ENCODE data around the gene PPFIA2.

PPFIA2 gene

DNA sequence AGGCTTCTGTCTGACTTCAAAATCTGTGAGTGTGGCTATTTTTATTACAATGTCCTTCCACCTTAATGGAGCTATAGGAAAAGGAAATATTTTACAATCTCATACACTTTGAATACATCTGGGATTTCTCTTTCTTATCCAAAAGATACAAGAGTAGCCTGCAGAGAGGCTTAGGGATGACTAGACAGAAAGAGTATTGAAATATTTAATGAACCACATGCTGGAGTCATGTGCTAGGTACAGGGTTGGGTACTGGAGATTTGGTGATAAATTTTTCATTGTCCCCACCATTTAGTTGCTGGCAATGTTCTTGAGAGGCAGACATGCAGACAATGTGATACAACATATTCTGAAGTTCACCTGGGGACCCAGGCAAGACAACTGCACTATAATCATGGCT is 126.0 kb downstream of the PPFIA2 start:
- no peaks in the 10 kb centered on the region for H3K36me3 ChIP-seq (ENCODE audit: insufficient read depth, low read length)
- no peak overlapping the region for H3K4me2 ChIP-seq (ENCODE audit: low read length)
- H3F3A ChIP-seq (ENCODE audit: insufficient read depth, low read length): no peaks in the 10 kb centered on the region
- TF ChIP-seq, protein P1, sequence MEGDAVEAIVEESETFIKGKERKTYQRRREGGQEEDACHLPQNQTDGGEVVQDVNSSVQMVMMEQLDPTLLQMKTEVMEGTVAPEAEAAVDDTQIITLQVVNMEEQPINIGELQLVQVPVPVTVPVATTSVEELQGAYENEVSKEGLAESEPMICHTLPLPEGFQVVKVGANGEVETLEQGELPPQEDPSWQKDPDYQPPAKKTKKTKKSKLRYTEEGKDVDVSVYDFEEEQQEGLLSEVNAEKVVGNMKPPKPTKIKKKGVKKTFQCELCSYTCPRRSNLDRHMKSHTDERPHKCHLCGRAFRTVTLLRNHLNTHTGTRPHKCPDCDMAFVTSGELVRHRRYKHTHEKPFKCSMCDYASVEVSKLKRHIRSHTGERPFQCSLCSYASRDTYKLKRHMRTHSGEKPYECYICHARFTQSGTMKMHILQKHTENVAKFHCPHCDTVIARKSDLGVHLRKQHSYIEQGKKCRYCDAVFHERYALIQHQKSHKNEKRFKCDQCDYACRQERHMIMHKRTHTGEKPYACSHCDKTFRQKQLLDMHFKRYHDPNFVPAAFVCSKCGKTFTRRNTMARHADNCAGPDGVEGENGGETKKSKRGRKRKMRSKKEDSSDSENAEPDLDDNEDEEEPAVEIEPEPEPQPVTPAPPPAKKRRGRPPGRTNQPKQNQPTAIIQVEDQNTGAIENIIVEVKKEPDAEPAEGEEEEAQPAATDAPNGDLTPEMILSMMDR (IDR thresholded peaks at IDR 0.05; ENCODE audit: low read length): no peak
- TF ChIP-seq EZH2 (IDR thresholded peaks at IDR 0.05; ENCODE audit: borderline replicate concordance, low read length): no peak
- no peaks in the 10 kb centered on the region for H3K9me3 ChIP-seq (ENCODE audit: low read length)
- H3K9ac ChIP-seq (ENCODE audit: low read length): no peak overlapping the region
- no peaks in the 10 kb centered on the region for H3K79me2 ChIP-seq (ENCODE audit: insufficient read depth, low read length)
- no peaks in the 10 kb centered on the region for H3K9me2 ChIP-seq (ENCODE audit: low read depth, low read length)
- H4K20me1 ChIP-seq (ENCODE audit: insufficient read depth, low read length): no peaks in the 10 kb centered on the region
- no peaks in the 10 kb centered on the region for H3K4me1 ChIP-seq (ENCODE audit: insufficient read depth, low read length, severe bottlenecking)
- no peak overlapping the region for H2AFZ ChIP-seq (ENCODE audit: low read length)
- no peak overlapping the region for H3K4me3 ChIP-seq (ENCODE audit: low read depth, low read length, poor library complexity, severe bottlenecking)
- H3K27ac ChIP-seq (ENCODE audit: low read depth, low read length, poor library complexity, severe bottlenecking): no peak overlapping the region
- no peaks in the 10 kb centered on the region for H3K27me3 ChIP-seq (ENCODE audit: insufficient read depth, low read length)

DNA sequence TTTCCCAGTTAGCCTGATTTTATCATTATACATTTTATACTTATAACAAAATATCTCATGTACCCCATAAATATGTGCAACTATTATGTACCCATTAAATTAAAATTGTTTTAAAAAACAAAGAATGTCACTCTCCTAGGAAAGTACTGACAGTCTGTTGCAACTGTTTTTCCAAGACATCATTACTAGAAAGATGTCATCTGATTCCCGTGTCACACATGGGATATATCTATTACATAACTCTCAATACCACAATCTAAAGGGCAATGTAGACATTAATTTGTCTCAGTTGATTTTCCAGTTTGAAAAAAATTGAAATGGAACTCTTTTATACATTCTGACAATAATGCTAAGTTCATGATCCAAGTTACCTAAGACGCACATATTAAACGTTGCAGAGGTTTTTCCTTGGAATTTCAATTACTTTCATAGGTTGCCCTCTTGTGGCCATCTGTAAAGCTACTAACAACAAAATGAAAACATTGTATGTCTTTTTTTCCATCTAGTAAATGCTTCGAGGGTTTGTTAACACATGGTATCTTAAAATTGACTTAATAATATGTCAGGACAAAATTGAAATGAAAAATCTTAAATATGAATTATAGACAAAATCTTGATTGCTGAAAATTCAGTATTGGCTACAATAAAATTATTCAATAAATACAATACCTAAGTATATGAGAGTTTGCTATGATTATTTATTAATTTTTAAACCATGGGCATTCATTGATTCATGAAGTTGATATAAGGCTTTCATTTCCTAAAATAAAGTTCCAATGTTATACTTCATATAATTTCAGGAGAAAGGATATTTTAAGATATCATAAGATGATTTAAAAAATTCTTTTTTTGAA is 131.6 kb downstream of the PPFIA2 start:
- no peaks in the 10 kb centered on the region for H4K20me1 ChIP-seq (ENCODE audit: insufficient read depth, low read length)
- no peaks in the 10 kb centered on the region for H3K9me3 ChIP-seq (ENCODE audit: low read length)
- no peak overlapping the region for H3K27ac ChIP-seq (ENCODE audit: low read depth, low read length, poor library complexity, severe bottlenecking)
- H3K4me2 ChIP-seq (ENCODE audit: low read length): no peak overlapping the region
- no peaks in the 10 kb centered on the region for H3K79me2 ChIP-seq (ENCODE audit: insufficient read depth, low read length)
- no peaks in the 10 kb centered on the region for H3K9me2 ChIP-seq (ENCODE audit: low read depth, low read length)
- no peaks in the 10 kb centered on the region for H3K27me3 ChIP-seq (ENCODE audit: insufficient read depth, low read length)
- no peak overlapping the region for H2AFZ ChIP-seq (ENCODE audit: low read length)
- no peaks in the 10 kb centered on the region for H3K36me3 ChIP-seq (ENCODE audit: insufficient read depth, low read length)
- TF ChIP-seq EZH2 (IDR thresholded peaks at IDR 0.05; ENCODE audit: borderline replicate concordance, low read length): no peak
- TF ChIP-seq, protein P1 (IDR thresholded peaks at IDR 0.05; ENCODE audit: low read length): peak; percentile 65; the same call in 1 of the 2 replicates
- H3K4me1 ChIP-seq (ENCODE audit: insufficient read depth, low read length, severe bottlenecking): no peaks in the 10 kb centered on the region
- H3K9ac ChIP-seq (ENCODE audit: low read length): no peak overlapping the region
- H3K4me3 ChIP-seq (ENCODE audit: low read depth, low read length, poor library complexity, severe bottlenecking): no peak overlapping the region
- no peaks in the 10 kb centered on the region for H3F3A ChIP-seq (ENCODE audit: insufficient read depth, low read length)

DNA sequence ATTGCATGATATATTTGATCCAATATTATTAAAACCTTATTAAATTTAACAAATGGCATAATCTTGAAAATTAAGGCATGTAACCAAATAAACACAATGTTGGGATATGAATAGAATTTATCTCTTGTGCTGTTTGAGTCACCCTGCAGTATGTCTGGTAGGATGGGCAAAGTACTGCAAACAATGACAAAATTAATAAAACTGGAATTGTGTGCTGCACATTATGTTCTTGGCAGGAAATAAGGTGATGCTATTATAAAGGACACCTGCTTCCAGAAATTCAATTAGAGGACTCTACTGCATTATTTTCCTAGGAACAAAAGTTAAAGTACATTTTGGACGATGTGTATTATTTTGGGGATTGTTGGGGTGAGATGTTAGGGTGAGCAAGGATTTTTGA is 132.7 kb downstream of the PPFIA2 start:
- no peaks in the 10 kb centered on the region for H3K36me3 ChIP-seq (ENCODE audit: insufficient read depth, low read length)
- H3K27ac ChIP-seq (ENCODE audit: low read depth, low read length, poor library complexity, severe bottlenecking): no peak overlapping the region
- H3K4me1 ChIP-seq (ENCODE audit: insufficient read depth, low read length, severe bottlenecking): no peaks in the 10 kb centered on the region
- no peaks in the 10 kb centered on the region for H3K27me3 ChIP-seq (ENCODE audit: insufficient read depth, low read length)
- H3K9me3 ChIP-seq (ENCODE audit: low read length): no peaks in the 10 kb centered on the region
- H3K79me2 ChIP-seq (ENCODE audit: insufficient read depth, low read length): no peaks in the 10 kb centered on the region
- no peaks in the 10 kb centered on the region for H3K9me2 ChIP-seq (ENCODE audit: low read depth, low read length)
- no peaks in the 10 kb centered on the region for H3F3A ChIP-seq (ENCODE audit: insufficient read depth, low read length)
- no peak overlapping the region for H3K9ac ChIP-seq (ENCODE audit: low read length)
- no peak overlapping the region for H3K4me2 ChIP-seq (ENCODE audit: low read length)
- no peaks in the 10 kb centered on the region for H4K20me1 ChIP-seq (ENCODE audit: insufficient read depth, low read length)
- no peak overlapping the region for H3K4me3 ChIP-seq (ENCODE audit: low read depth, low read length, poor library complexity, severe bottlenecking)
- TF ChIP-seq, protein P1 (IDR thresholded peaks at IDR 0.05; ENCODE audit: low read length): no peak
- no peak for TF ChIP-seq EZH2 (IDR thresholded peaks at IDR 0.05; ENCODE audit: borderline replicate concordance, low read length)
- no peak overlapping the region for H2AFZ ChIP-seq (ENCODE audit: low read length)
